Right renal pelvis (tissue), 4 donors: ENCODE measurements around the gene MCM3AP. TPM values are rescaled to one million over a fixed set of nuclear protein-coding genes. Genes with fewer than 3 reads are reported as not detected.
"Not testable (repeated sequence)": the region's sequence is repeated elsewhere in the genome, so short reads cannot be mapped to it uniquely, and the experiment has no call there.

ENCODE experiments used
- DNase-seq, 4 donors: peaks; one replicate each; pipeline ENCODE4 v3.0.0-alpha.2; 2013; ENCODE audit warnings: low read depth in 4 of 4, low spot score in 3 of 4, missing footprints in 1 of 4
- polyA plus RNA-seq, 4 donors: library from polyadenylated mRNA; unstranded; fragments of 120-200 nt; gene quantifications; one replicate each; pipeline ENCODE4 v1.2.1, GENCODE V29; 2013; ENCODE audit not compliant: insufficient read length in 4 of 4

MCM3AP gene
- polyA plus RNA-seq, 4 donors, result 67.1 to 78.4 (median 70.8) TPM

- DNase-seq, result no peak
These were observed 39.1 kb downstream of the MCM3AP start for GRCh38 chr21:46246345-46246744.

- DNase-seq, result no peak
These were observed 40.0 kb downstream of the MCM3AP start for GRCh38 chr21:46245213-46245915.

- no peak for DNase-seq
These were observed 40.8 kb downstream of the MCM3AP start for GRCh38 chr21:46244602-46245001.

- DNase-seq, result no peak
These were observed 41.5 kb downstream of the MCM3AP start for GRCh38 chr21:46243960-46244361.

GRCh38 chr21:46243325-46243724 lies 42.1 kb downstream of the MCM3AP start:
- no peak for DNase-seq

GRCh38 chr21:46241577-46241976 lies 43.8 kb downstream of the MCM3AP start:
- not testable (repeated sequence) for DNase-seq

GRCh38 chr21:46239817-46240325 lies 45.5 kb downstream of the MCM3AP start:
- DNase-seq, result no peak

- no peak for DNase-seq
These were observed 47.9 kb downstream of the MCM3AP start for GRCh38 chr21:46237474-46237873.

GRCh38 chr21:46234436-46234950 lies 50.9 kb downstream of the MCM3AP start:
- DNase-seq, result no peak

- DNase-seq, result no peak
These were observed 55.5 kb downstream of the MCM3AP start for GRCh38 chr21:46229923-46230260.

- peak in 1 of 4 donors; percentile 67 for DNase-seq
These were observed 56.1 kb downstream of the MCM3AP start for GRCh38 chr21:46229133-46229922.

- peak; percentile 85 to 92 (median 91) for DNase-seq
These were observed 56.9 kb downstream of the MCM3AP start, which contains the start of gene LSS for GRCh38 chr21:46228345-46229051. LSS (minus strand) TSS chr21:46228774; CDS start chr21:46228745, 29 bp downstream.

- no peak for DNase-seq
These were observed 57.5 kb downstream of the MCM3AP start for GRCh38 chr21:46227811-46228344.

GRCh38 chr21:46226920-46227599 lies 58.4 kb downstream of the MCM3AP start:
- DNase-seq, result no peak

GRCh38 chr21:46226146-46226545 lies 59.3 kb downstream of the MCM3AP start:
- no peak for DNase-seq

GRCh38 chr21:46223661-46224060 lies 61.8 kb downstream of the MCM3AP start:
- not testable (repeated sequence) for DNase-seq

GRCh38 chr21:46223217-46223616 lies 62.2 kb downstream of the MCM3AP start:
- DNase-seq, result no peak

- no peak for DNase-seq
These were observed 62.8 kb downstream of the MCM3AP start for GRCh38 chr21:46222436-46223116.

- DNase-seq, result no peak
These were observed 63.6 kb downstream of the MCM3AP start for GRCh38 chr21:46221664-46222435.
